GM18511 (cell line): ENCODE results near the gene NEO1.
"Not testable (repeated sequence)": the region's sequence is repeated elsewhere in the genome, so short reads cannot be mapped to it uniquely, and the experiment has no call there.

ENCODE experiments used
- ATAC-seq: cut with Tn5 transposase; IDR thresholded peaks from one replicate; pipeline ENCODE4 v1.9.1; 2021; ENCODE audit warnings: mild to moderate bottlenecking, moderate library complexity; ENCODE audit not compliant: unreplicated experiment

Gene NEO1

GRCh38 chr15:73296609-73297353 lies 244.5 kb downstream of the NEO1 start:
- no peak for ATAC-seq

- ATAC-seq: no peak
Observed at GRCh38 chr15:73298522-73299245, 246.4 kb downstream of the NEO1 start.

- ATAC-seq: not testable (repeated sequence)
Observed at GRCh38 chr15:73300286-73300685, 248.0 kb downstream of the NEO1 start.

GRCh38 chr15:73303636-73304035 lies 251.4 kb downstream of the NEO1 start:
- no peak for ATAC-seq

GRCh38 chr15:73305331-73306211 lies 253.3 kb downstream of the NEO1 start:
- no peak for ATAC-seq

GRCh38 chr15:73308305-73308704 lies 256.0 kb downstream of the NEO1 start:
- no peak for ATAC-seq

GRCh38 chr15:73313861-73314260 lies 261.6 kb downstream of the NEO1 start:
- ATAC-seq: no peak

GRCh38 chr15:73317651-73318462 lies 265.6 kb downstream of the NEO1 start:
- ATAC-seq: no peak

- ATAC-seq: no peak
Observed at GRCh38 chr15:73318463-73319351, 266.4 kb downstream of the NEO1 start.

- ATAC-seq: no peak
Observed at GRCh38 chr15:73319460-73320245, 267.4 kb downstream of the NEO1 start.

- no peak for ATAC-seq
Observed at GRCh38 chr15:73320619-73321180, 268.4 kb downstream of the NEO1 start.

- ATAC-seq: no peak
Observed at GRCh38 chr15:73321496-73322450, 269.5 kb downstream of the NEO1 start.

- no peak for ATAC-seq
Observed at GRCh38 chr15:73322665-73323373, 270.6 kb downstream of the NEO1 start.

GRCh38 chr15:73323374-73323955 lies 271.2 kb downstream of the NEO1 start:
- no peak for ATAC-seq

- ATAC-seq: no peak
Observed at GRCh38 chr15:73323956-73324355, 271.7 kb downstream of the NEO1 start.

- no peak for ATAC-seq
Observed at GRCh38 chr15:73324496-73325170, 272.4 kb downstream of the NEO1 start.
